Smooth muscle cell (in vitro differentiated cells): ENCODE measurements around the gene DALRD3. TPM values are rescaled to one million over a fixed set of nuclear protein-coding genes. Genes with fewer than 3 reads are reported as not detected.

ENCODE experiments used
- DNase-seq: peaks from one replicate; lab custom pipeline; 2025; ENCODE audit not compliant: unreplicated experiment; lab: John Stamatoyannopoulos, UW
- H2AFZ ChIP-seq: fragments of 200-600 bp; sonication (generic); 2 replicates; pipeline ENCODE4 v1.6.0; 2016; ENCODE audit warnings: antibody characterized with exemption, low read depth, mild to moderate bottlenecking
- H3F3A ChIP-seq: fragments of 200-600 bp; sonication (generic); 2 replicates; pipeline ENCODE4 v1.6.0; 2017; ENCODE audit warnings: antibody characterized with exemption, low read depth
- H3K27ac ChIP-seq: fragments of 200-600 bp; sonication (generic); 2 replicates; pipeline ENCODE4 v1.5.1; 2016; ENCODE audit warnings: low read depth, mild to moderate bottlenecking
- H3K27me3 ChIP-seq: fragments of 200-600 bp; sonication (generic); 2 replicates; pipeline ENCODE4 v1.6.1; 2016; ENCODE audit warnings: low read depth, mild to moderate bottlenecking
- H3K36me3 ChIP-seq: fragments of 200-600 bp; sonication (generic); 2 replicates; pipeline ENCODE4 v1.5.1; 2016; ENCODE audit warnings: low read depth
- H3K4me1 ChIP-seq: fragments of 200-600 bp; sonication (generic); 2 replicates; pipeline ENCODE4 v1.5.1; 2016; ENCODE audit warnings: low read depth
- H3K4me2 ChIP-seq: fragments of 200-600 bp; sonication (generic); 2 replicates; pipeline ENCODE4 v1.6.0; 2016; ENCODE audit warnings: mild to moderate bottlenecking
- H3K4me3 ChIP-seq: fragments of 200-600 bp; sonication (generic); 2 replicates; pipeline ENCODE4 v1.5.1; 2016; ENCODE audit warnings: mild to moderate bottlenecking
- H3K79me2 ChIP-seq: fragments of 200-600 bp; sonication (generic); 2 replicates; pipeline ENCODE4 v1.6.0; 2016; ENCODE audit warnings: low read depth, mild to moderate bottlenecking
- H3K9ac ChIP-seq: fragments of 200-600 bp; sonication (generic); 2 replicates; pipeline ENCODE4 v1.6.0; 2016; ENCODE audit warnings: low read depth
- H3K9me3 ChIP-seq: fragments of 200-600 bp; sonication (generic); replicated peaks from 2 replicates; pipeline ENCODE4 v1.5.1; 2016; ENCODE audit warnings: low read depth
- H4K20me1 ChIP-seq: fragments of 200-600 bp; sonication (generic); 2 replicates; pipeline ENCODE4 v1.6.0; 2016; ENCODE audit warnings: low read depth
- CTCF ChIP-seq: fragments of 200-600 bp; sonication (generic); IDR thresholded peaks from 2 replicates; pipeline ENCODE4 v1.5.1; 2017; ENCODE audit warnings: borderline replicate concordance, mild to moderate bottlenecking, antibody characterized with exemption; ENCODE audit not compliant: insufficient read depth, poor library complexity, severe bottlenecking
- WGBS: methylation state at CpG from one replicate; pipeline ENCODE4 v1.1.7; 2016; ENCODE audit warnings: low lambda C conversion rate; 5-methylcytosine and 5-hydroxymethylcytosine counted together
- polyA plus RNA-seq: library from polyadenylated mRNA; unstranded; fragments of >200 nt; fragmentation: Nextera tagmentation; extraction: Ambion mirVana; gene quantifications from 2 replicates; pipeline ENCODE4 v1.2.1, GENCODE V29; 2016
- total RNA-seq: library from RNA; depleted of rRNA; stranded (reverse); fragments of >200 nt; gene quantifications from 2 replicates; pipeline ENCODE4 v1.2.3, GENCODE V29; 2014

DALRD3 gene
- total and polyA plus RNA-seq, 2 experiments from 2014 or later, result 35.6 to 39.0 TPM

DNA sequence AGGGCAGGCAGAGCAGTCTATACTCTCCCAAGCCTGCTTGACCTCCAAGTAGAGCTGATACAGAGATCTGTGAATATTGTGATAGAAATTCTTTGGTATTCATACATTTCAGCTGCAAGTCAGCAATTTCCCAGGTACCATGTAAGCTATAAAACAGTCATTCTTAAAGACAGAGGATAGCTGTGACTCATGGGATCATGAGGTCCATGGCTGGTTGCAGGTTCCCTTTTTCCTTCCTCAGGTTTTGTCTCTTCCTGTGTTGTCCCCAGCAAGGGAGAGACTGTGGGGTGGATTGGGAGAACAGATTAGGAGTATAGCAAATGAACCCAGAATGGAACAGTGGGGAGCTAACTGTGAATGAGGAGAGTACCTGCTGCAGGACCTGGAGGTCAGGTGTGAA lies 33.7 kb downstream of the DALRD3 start:
- H3K27ac ChIP-seq, result peak overlapping the region; percentile 42
- peaks cover 3% of the 10 kb centered on the region for H3F3A ChIP-seq
- no peak overlapping the region for H3K4me3 ChIP-seq
- H2AFZ ChIP-seq, result no peak overlapping the region
- H4K20me1 ChIP-seq, result no peaks in the 10 kb centered on the region
- no peak for DNase-seq
- H3K4me2 ChIP-seq, result no peak overlapping the region
- H3K36me3 ChIP-seq, result no peaks in the 10 kb centered on the region
- no peak for TF ChIP-seq CTCF
- H3K27me3 ChIP-seq, result no peaks in the 10 kb centered on the region
- H3K9ac ChIP-seq, result no peak overlapping the region
- no peaks in the 10 kb centered on the region for H3K79me2 ChIP-seq
- H3K9me3 ChIP-seq, result no peaks in the 10 kb centered on the region
- peaks cover 8% of the 10 kb centered on the region for H3K4me1 ChIP-seq

GRCh38 chr3:48983096-48983495 lies 35.3 kb downstream of the DALRD3 start:
- no peak overlapping the region for H3K9ac ChIP-seq
- H3K79me2 ChIP-seq, result no peaks in the 10 kb centered on the region
- H3F3A ChIP-seq, result no peaks in the 10 kb centered on the region
- H3K9me3 ChIP-seq, result no peaks in the 10 kb centered on the region
- 96% methylated on average over 4 of the region's 4 CpGs for WGBS
- H3K4me3 ChIP-seq, result no peak overlapping the region
- H3K4me2 ChIP-seq, result no peak overlapping the region
- DNase-seq, result no peak
- no peaks in the 10 kb centered on the region for H3K36me3 ChIP-seq
- H2AFZ ChIP-seq, result no peak overlapping the region
- no peak for TF ChIP-seq CTCF
- H3K4me1 ChIP-seq, result no peaks in the 10 kb centered on the region
- H4K20me1 ChIP-seq, result no peaks in the 10 kb centered on the region
- no peak overlapping the region for H3K27ac ChIP-seq
- no peaks in the 10 kb centered on the region for H3K27me3 ChIP-seq

GRCh38 chr3:48982686-48983085 lies 35.7 kb downstream of the DALRD3 start:
- DNase-seq, result no peak
- H3K9ac ChIP-seq, result no peak overlapping the region
- H3K4me2 ChIP-seq, result no peak overlapping the region
- WGBS, result 99% methylated on average over 5 of the region's 5 CpGs
- no peaks in the 10 kb centered on the region for H3K79me2 ChIP-seq
- H2AFZ ChIP-seq, result no peak overlapping the region
- no peak overlapping the region for H3K27ac ChIP-seq
- H4K20me1 ChIP-seq, result no peaks in the 10 kb centered on the region
- H3F3A ChIP-seq, result no peaks in the 10 kb centered on the region
- no peaks in the 10 kb centered on the region for H3K27me3 ChIP-seq
- H3K9me3 ChIP-seq, result no peaks in the 10 kb centered on the region
- no peaks in the 10 kb centered on the region for H3K36me3 ChIP-seq
- H3K4me1 ChIP-seq, result no peaks in the 10 kb centered on the region
- H3K4me3 ChIP-seq, result no peak overlapping the region
- no peak for TF ChIP-seq CTCF

DNA sequence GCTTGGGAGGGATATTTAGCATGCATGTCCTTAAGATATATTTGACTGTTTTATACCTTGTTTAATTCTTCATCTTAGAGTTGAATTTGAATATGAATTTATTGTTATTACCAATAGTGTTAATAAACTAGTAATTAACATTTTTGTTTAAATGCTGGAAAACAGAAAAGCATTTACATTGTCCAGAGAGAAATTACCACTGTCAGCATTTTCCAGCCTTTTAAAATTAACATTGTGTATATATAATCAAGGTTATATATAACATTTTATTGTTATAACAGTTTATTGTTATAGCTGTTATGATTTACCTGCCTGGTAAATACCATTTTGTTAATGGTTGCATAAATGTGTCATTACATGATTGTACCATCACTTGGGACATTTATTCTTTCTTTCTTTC lies 36.4 kb downstream of the DALRD3 start:
- DNase-seq, result no peak
- H3K27me3 ChIP-seq, result no peaks in the 10 kb centered on the region
- TF ChIP-seq CTCF, result no peak
- H3K79me2 ChIP-seq, result no peaks in the 10 kb centered on the region
- H3K4me3 ChIP-seq, result no peak overlapping the region
- H3K9me3 ChIP-seq, result no peaks in the 10 kb centered on the region
- H2AFZ ChIP-seq, result no peak overlapping the region
- H3K9ac ChIP-seq, result no peak overlapping the region
- no peaks in the 10 kb centered on the region for H3K36me3 ChIP-seq
- H3K4me2 ChIP-seq, result no peak overlapping the region
- H4K20me1 ChIP-seq, result no peaks in the 10 kb centered on the region
- no peak overlapping the region for H3K27ac ChIP-seq
- H3K4me1 ChIP-seq, result no peaks in the 10 kb centered on the region
- no peaks in the 10 kb centered on the region for H3F3A ChIP-seq
